ENCODE data around the gene KRTAP12-4.

The KRTAP12-4 gene

GRCh38 chr21:44606495-44606894 lies 48.0 kb downstream of the KRTAP12-4 start:
- no peak for DNase-seq

All from activated CD4-positive, alpha-beta T cell treated with anti-CD3 and anti-CD28 coated beads for 48 hours (primary cell).